Hepatocyte (in vitro differentiated cells): ENCODE measurements around the gene NUTM2E. TPM values are rescaled to one million over a fixed set of nuclear protein-coding genes. Genes with fewer than 3 reads are reported as not detected.
"Not testable (repeated sequence)": the region's sequence is repeated elsewhere in the genome, so short reads cannot be mapped to it uniquely, and the experiment has no call there.

Experiments used
- DNase-seq: peaks from one replicate; pipeline ENCODE4 v3.0.0-alpha.2; 2016; ENCODE audit warnings: low spot score
- H2AFZ ChIP-seq: fragments of 200-600 bp; sonication (generic); 2 replicates; pipeline ENCODE4 v1.6.0; 2016; ENCODE audit warnings: antibody characterized with exemption, mild to moderate bottlenecking
- H3K27ac ChIP-seq: fragments of 200-600 bp; sonication (generic); 2 replicates; pipeline ENCODE4 v1.5.1; 2016; ENCODE audit warnings: mild to moderate bottlenecking
- H3K27me3 ChIP-seq: fragments of 200-600 bp; sonication (generic); 2 replicates; pipeline ENCODE4 v1.6.1; 2016
- H3K36me3 ChIP-seq: fragments of 200-600 bp; sonication (generic); replicated peaks from 2 replicates; pipeline ENCODE4 v1.5.1; 2016; ENCODE audit warnings: low read depth; ENCODE audit not compliant: insufficient read depth
- H3K4me1 ChIP-seq: fragments of 200-600 bp; sonication (generic); 2 replicates; pipeline ENCODE4 v1.5.1; 2016; ENCODE audit warnings: mild to moderate bottlenecking, moderate library complexity; ENCODE audit not compliant: insufficient read depth
- H3K4me2 ChIP-seq: fragments of 200-600 bp; sonication (generic); 2 replicates; pipeline ENCODE4 v1.6.0; 2016
- H3K4me3 ChIP-seq: fragments of 200-600 bp; sonication (generic); 2 replicates; pipeline ENCODE4 v1.5.1; 2016; ENCODE audit warnings: mild to moderate bottlenecking
- H3K79me2 ChIP-seq: fragments of 200-600 bp; sonication (generic); 2 replicates; pipeline ENCODE4 v1.6.0; 2017; ENCODE audit warnings: mild to moderate bottlenecking
- H3K9me2 ChIP-seq: fragments of 200-600 bp; sonication (generic); replicated peaks from 2 replicates; pipeline ENCODE4 v1.6.0; 2017; ENCODE audit warnings: mild to moderate bottlenecking; ENCODE audit not compliant: insufficient read depth
- H3K9me3 ChIP-seq: fragments of 200-600 bp; sonication (generic); 2 replicates; pipeline ENCODE4 v1.5.1; 2016; ENCODE audit warnings: low read depth, mild to moderate bottlenecking
- H4K20me1 ChIP-seq: fragments of 200-600 bp; sonication (generic); 2 replicates; pipeline ENCODE4 v1.6.0; 2016; ENCODE audit warnings: mild to moderate bottlenecking; ENCODE audit not compliant: insufficient read depth, poor library complexity, severe bottlenecking
- whole genome bisulfite sequencing: methylation state at CpG from one replicate; pipeline ENCODE4 v1.1.6; 2016; ENCODE audit warnings: low lambda C conversion rate; ENCODE audit errors: missing lambda C conversion rate; 5-methylcytosine and 5-hydroxymethylcytosine counted together
- polyA plus RNA-seq: library from polyadenylated mRNA; unstranded; fragments of >200 nt; fragmentation: Nextera tagmentation; extraction: Ambion mirVana; gene quantifications from 2 replicates; pipeline ENCODE4 v1.2.1, GENCODE V29; 2016
- total RNA-seq: library from RNA; depleted of rRNA; stranded (reverse); fragments of >200 nt; gene quantifications from 2 replicates; pipeline ENCODE4 v1.2.3, GENCODE V29; 2014

NUTM2E gene
- total and polyA plus RNA-seq, 2 experiments from 2014 or later = 0.13 to 0.37 TPM

DNA sequence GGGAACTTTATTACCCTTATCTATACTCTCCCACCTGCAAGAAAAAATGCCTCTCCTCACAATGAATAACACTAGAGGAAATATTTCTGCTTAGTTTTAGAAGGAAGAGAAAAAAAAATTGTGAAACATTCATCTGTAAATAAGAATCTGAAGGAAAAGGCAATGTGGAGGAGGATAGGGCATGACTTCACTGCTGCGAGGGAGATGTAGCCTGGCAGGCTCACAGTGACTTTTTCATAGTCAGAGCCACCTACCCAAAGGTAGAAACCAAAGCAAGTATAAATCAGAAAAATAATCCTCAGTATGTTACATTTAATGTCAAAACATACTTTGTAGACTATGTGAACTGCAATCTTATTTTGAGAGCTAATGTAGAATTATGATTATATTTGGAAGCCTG is 10.4 kb downstream of the NUTM2E start:
- H3K36me3 ChIP-seq, H4K20me1 ChIP-seq, H3K4me3 ChIP-seq, H3K4me2 ChIP-seq, H3K79me2 ChIP-seq, H3K27me3 ChIP-seq, H2AFZ ChIP-seq, H3K9me3 ChIP-seq, H3K4me1 ChIP-seq, H3K9me2 ChIP-seq, DNase-seq, H3K27ac ChIP-seq: not testable (repeated sequence)
- WGBS = 94% methylated on average over 1 of the region's 1 CpG

DNA sequence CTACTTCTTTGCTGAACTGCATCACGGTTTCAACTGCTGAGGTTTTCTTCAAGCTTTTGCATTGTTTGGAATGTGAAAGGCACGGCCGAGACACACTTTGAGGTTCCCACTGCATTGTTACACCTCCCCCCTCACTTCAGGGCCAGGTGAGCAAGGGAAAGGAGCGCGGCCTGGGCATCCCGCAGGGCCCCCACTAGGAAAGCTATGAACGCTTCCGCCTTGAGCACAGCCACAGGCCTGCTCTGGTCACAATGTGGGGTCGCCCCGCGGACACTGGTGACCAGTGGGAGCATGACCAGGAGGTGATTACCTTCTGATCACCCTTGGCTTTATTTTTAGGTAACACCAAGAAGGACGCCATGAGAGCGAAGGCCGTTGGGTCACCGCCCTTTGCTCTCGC is 11.9 kb downstream of the NUTM2E start:
- H4K20me1 ChIP-seq, H2AFZ ChIP-seq, H3K36me3 ChIP-seq, H3K27ac ChIP-seq, H3K4me2 ChIP-seq, H3K27me3 ChIP-seq, H3K79me2 ChIP-seq, H3K4me3 ChIP-seq, DNase-seq, H3K9me3 ChIP-seq, H3K9me2 ChIP-seq, H3K4me1 ChIP-seq: not testable (repeated sequence)
- WGBS = 95% methylated on average over 11 of the region's 16 CpGs

DNA sequence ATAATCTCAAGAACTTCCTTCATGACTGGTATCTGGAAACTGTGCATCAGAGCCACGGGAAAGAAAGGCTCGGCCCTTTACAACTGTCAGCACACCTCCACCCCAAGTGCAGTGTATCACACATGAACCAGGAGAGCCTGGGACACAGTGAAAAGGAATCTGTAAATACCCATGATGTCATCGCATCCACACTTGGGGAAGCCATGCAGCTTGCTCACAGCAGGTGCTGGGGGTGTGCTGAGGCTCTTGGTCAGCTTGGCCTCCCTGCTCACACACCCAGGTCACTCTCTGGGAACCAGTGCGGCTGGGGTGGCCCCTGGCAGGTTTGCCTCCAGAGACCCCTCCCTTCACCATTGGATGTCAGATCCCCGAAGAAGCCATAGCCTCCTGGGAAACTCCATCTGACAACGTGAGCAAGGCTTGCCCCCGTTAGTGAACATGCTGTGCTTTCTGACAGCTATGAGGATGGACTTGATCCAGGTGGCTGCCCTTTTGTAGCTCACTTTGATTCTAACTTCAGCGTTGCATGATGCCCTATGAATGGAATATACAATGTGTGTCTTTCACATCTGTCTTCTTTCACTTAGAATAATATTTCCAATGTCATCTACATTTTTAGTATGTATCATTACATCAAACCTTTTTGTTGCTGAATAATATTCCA is 26.8 kb downstream of the NUTM2E start:
- H3K27me3 ChIP-seq, H3K27ac ChIP-seq, H3K79me2 ChIP-seq, H3K4me3 ChIP-seq, H3K4me2 ChIP-seq, H3K9me3 ChIP-seq, DNase-seq, H2AFZ ChIP-seq, H3K9me2 ChIP-seq, H3K36me3 ChIP-seq, H4K20me1 ChIP-seq, H3K4me1 ChIP-seq: not testable (repeated sequence)
- WGBS = 93% methylated on average over 7 of the region's 8 CpGs

DNA sequence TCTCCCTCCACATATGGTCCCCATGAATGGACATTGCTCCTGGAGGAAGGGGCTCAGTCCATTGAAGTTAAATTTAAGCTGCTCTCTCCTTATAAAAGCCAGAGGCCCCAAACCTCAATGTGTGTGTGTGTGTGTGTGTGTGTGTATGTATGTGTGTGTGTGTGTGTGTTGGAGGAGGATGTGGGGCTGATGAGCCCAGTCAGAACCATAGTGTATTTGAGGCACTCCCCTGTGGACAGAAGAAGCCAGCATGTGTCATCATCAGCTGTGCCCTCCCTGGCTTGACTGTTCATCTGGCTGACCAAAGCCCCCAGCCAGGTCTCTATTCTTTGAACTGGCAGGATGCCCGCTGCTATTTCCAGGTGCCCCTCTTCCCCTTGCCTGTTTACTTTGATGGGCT is 35.7 kb downstream of the NUTM2E start:
- H3K4me3 ChIP-seq, H3K79me2 ChIP-seq, H4K20me1 ChIP-seq, DNase-seq, H3K4me1 ChIP-seq, H3K27me3 ChIP-seq, H3K9me3 ChIP-seq, H3K36me3 ChIP-seq, H3K4me2 ChIP-seq, H3K9me2 ChIP-seq, H3K27ac ChIP-seq, H2AFZ ChIP-seq: not testable (repeated sequence)
- WGBS = 100% methylated on average over 1 of the region's 1 CpG

DNA sequence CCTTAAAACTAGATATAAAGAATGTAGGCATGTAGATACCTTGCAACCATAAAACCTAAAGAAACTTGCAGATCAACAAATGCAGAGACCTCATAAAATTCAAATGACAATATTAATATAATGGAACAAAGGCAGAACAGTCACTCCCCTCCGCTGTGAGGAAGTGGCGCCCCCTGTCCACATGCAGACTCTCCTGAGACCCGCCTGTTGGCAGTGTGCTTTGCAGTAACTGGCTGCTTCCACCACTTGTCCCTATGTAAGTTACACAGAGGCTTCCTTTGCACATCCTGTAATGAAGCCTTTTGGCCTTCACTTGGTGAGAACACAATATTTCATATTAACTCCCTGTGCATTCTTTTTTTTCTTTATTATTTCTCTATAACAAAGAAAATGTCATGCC is 36.3 kb downstream of the NUTM2E start:
- H3K9me2 ChIP-seq, H3K4me1 ChIP-seq, H3K79me2 ChIP-seq, H2AFZ ChIP-seq, H3K27me3 ChIP-seq, H3K4me3 ChIP-seq, DNase-seq, H3K27ac ChIP-seq, H4K20me1 ChIP-seq, H3K4me2 ChIP-seq, H3K36me3 ChIP-seq, H3K9me3 ChIP-seq: not testable (repeated sequence)
- WGBS = 62% methylated on average over 3 of the region's 3 CpGs

DNA sequence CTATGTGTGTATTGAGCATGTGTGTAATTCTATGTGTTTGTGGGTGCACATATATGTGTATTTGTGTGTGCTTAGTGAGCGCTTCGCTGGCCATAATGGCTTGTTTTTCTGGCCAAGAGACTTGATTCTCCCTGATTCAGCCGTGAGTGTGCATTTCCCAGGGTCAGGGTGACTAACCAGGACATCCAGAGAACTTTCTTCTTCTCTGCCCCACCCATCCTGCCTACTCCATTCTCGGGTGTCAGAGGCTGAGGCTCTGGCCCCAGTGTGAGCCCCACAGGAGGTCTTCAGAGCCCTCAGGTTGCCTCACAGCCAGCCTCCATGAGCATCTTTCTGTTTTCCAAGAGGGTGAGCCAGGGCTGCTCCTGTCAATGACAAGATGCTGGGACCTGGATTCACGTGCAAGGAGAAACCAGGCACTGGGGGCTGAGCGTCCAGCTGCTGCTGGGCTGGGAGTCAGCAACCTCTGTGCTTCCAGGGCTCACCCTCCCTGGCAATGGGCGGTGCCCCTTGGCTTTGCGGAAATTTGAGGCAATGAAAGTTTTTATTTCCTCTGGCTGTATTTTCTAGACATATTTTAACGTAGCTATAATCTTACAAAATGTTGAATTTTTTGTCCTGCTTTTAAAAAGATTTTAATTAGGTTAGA is 40.5 kb downstream of the NUTM2E start:
- H3K4me1 ChIP-seq, H3K79me2 ChIP-seq, H3K9me2 ChIP-seq, H3K36me3 ChIP-seq, H4K20me1 ChIP-seq, H2AFZ ChIP-seq, H3K9me3 ChIP-seq, DNase-seq, H3K4me2 ChIP-seq, H3K4me3 ChIP-seq, H3K27me3 ChIP-seq, H3K27ac ChIP-seq: not testable (repeated sequence)
- 83% methylated on average over 5 of the region's 9 CpGs for WGBS

DNA sequence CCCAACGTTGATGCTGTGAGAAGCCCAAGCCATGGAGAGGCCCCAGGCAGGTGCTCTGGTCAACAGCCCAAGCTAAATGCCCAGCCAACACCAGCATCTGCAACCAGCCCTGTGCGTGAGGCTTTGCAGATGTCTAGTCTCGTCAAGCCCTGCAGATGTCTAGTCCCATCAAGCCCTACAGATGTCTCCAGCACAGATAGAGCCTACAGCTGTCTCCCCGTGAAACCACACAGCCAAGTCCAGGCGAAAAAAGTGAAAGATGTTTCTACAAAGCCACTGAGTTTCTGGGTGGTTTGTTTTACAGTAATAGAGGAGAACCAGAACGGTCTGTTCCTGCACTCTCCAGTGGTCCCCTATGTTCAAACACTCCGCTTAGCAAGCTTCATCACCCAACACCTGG is 41.5 kb downstream of the NUTM2E start:
- H3K9me3 ChIP-seq, DNase-seq, H2AFZ ChIP-seq, H3K4me3 ChIP-seq, H4K20me1 ChIP-seq, H3K9me2 ChIP-seq, H3K27me3 ChIP-seq, H3K4me2 ChIP-seq, H3K36me3 ChIP-seq, H3K79me2 ChIP-seq, H3K27ac ChIP-seq, H3K4me1 ChIP-seq: not testable (repeated sequence)
- WGBS = 89% methylated on average over 6 of the region's 7 CpGs

DNA sequence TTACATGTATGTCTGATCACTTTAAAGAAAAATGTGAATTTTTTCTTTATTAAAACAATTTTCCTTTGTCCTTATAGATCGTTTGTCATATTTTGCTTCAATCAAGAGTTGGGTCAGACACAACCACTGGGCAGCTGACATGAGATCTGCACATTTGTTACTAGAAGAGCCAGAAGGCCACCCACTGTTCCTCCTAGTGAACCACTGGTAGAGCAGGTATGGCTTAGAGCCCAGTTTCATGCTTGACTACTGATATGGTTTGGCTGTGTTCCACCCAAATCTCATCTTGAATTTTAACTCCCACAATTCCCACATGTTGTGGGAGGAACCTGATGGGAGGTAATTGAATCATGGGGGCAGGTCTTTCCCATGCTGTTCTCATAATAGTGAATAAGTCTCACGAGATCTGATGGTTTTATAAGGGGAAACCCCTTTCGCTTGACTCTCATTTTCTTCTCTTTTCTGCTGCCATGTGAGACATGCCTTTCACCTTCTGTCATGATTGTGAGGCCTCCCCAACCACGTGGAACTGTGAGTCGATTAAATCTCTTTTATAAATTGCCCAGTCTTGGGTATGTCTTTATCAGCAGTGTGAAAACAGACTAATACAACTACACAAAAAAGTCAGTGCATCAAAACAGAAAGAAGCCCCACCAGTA is 43.0 kb downstream of the NUTM2E start:
- not testable (repeated sequence) for H2AFZ ChIP-seq, DNase-seq, H4K20me1 ChIP-seq, H3K79me2 ChIP-seq, H3K36me3 ChIP-seq, H3K4me1 ChIP-seq, H3K27ac ChIP-seq, H3K27me3 ChIP-seq, H3K4me3 ChIP-seq, H3K4me2 ChIP-seq, H3K9me3 ChIP-seq, H3K9me2 ChIP-seq
- 81% methylated on average over 5 of the region's 5 CpGs for WGBS

DNA sequence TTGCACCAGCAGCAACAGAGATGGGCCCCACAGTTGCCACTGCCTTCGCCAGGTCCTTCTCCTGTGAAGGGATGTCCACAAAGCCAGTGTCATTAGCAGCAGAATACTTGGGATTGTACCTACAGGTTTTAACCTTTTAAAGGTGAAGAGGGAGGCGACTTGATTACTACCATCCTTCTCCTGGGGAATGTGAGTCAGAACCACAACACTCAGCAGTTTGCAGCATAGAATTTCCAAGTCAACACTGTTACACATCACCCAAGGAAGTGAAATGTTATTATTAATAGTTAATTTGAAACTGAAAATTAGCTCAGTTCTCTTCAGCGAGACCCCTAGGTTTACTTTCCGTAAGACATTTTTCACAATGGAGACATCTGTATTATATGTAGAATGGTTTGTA is 45.2 kb downstream of the NUTM2E start:
- not testable (repeated sequence) for H3K9me2 ChIP-seq, H4K20me1 ChIP-seq
- 86% methylated on average over 4 of the region's 4 CpGs for WGBS

More for the DNA sequence above, 45.2 kb downstream of the NUTM2E start:
- H3K27ac ChIP-seq, DNase-seq, H3K79me2 ChIP-seq, H3K36me3 ChIP-seq, H3K27me3 ChIP-seq, H2AFZ ChIP-seq, H3K4me3 ChIP-seq, H3K4me1 ChIP-seq, H3K4me2 ChIP-seq, H3K9me3 ChIP-seq: not testable (repeated sequence)
